Amniotic stem cell (primary cell): ENCODE results near the gene TSHZ2.
"Not testable (repeated sequence)": the region's sequence is repeated elsewhere in the genome, so short reads cannot be mapped to it uniquely, and the experiment has no call there.

ENCODE experiments used
- DNase-seq: peaks from one replicate; lab custom pipeline; 2025; lab: John Stamatoyannopoulos, UW

The TSHZ2 gene

GRCh38 chr20:53422039-53422438 lies 449.9 kb downstream of the TSHZ2 start:
- DNase-seq, result no peak

DNA sequence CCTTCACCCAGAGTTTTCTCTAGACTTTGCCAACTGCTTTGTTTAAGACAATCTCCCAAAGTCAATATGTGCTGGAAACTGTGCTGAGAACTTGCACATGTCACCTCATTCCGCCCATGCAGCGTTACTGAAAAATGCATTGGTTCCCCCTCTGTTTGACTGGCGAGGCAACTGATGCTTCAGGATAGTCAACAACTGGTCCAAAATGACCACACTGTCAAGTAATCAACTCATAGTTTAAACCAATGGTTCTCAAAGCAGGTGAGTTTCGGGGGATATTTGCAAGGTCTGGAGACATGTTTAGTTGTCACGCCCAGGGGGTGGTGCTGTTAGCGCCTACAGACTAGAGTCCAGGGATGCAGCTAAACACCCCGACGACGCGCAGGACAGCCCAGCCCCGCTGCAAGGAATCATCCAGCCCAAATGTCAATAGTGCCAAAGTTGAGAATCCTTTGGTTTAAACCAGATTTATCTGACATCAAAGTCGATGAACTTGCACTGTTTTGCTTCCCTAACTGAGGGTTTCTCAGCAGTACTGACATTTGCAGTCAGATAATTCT lies 451.5 kb downstream of the TSHZ2 start:
- no peak for DNase-seq

GRCh38 chr20:53425481-53425880 lies 453.3 kb downstream of the TSHZ2 start:
- no peak for DNase-seq

DNA sequence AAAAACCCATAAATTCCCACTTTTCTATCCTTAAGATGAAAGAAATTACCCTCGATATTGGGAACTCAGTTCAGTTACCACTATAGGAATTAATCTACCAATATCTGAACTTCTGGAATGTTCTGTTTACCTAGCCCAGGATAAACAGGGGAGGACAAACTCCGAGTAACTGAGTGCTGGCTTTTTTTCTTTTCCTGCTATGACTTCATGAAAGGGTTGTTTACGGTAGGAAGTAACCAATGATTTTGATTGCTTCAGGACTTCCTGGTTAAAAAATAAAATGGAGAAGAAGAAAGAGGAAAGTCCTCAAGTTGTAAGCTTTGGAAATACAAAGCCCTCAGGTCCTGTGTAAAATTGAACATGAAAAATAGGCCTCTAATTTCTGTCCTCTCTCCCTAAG lies 453.8 kb downstream of the TSHZ2 start:
- no peak for DNase-seq

DNA sequence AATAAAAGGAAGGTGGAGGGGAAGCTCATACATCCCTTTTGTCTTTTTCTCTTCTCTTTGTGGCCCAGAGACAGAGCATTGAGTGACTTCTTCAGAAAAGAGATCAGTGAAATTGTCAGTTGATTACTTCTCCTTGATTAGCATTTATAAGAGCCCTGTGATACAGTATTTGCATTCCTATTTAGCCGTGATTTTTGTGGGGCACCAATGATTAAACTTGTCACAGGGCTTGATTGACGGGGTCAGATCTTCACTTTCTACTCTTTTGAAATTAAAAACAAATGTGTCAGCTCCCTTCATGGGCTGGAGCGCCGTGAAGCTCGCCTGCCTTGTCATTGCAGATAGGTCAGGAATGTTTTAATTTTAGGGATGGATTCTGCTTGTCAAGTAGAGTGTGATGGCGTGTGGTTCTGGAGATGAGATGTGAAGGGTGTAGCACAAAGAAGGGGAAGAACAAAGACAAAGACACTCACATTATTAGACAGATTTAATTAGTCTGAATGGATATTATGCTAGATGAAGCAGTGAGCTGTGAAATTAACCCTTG lies 454.7 kb downstream of the TSHZ2 start:
- no peak for DNase-seq

- DNase-seq, result no peak
Measured at GRCh38 chr20:53427951-53428350, 455.8 kb downstream of the TSHZ2 start.

- no peak for DNase-seq
Measured at GRCh38 chr20:53428588-53428987, 456.4 kb downstream of the TSHZ2 start.

GRCh38 chr20:53428996-53429395 lies 456.8 kb downstream of the TSHZ2 start:
- no peak for DNase-seq

DNA sequence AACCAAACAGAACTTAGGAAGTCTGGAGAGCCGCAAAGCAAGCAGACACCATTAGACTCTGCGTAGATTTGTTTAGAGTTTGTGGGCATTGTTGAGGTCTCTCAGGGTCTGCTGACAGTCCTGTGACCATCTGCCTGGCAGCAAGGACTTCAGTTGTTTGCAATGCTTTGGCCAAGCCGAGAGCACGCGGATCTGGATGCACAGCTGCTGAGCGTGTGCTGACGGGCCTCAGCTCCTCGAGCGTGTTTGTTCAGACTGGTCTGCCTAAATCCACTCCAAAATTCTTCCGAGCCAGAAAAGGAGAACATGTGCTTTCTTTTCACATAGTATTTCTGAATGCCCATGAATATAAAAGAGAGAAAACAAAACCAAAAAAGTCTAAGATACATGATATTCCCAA lies 462.5 kb downstream of the TSHZ2 start:
- DNase-seq, result no peak

GRCh38 chr20:53436927-53437326 lies 464.8 kb downstream of the TSHZ2 start:
- not testable (repeated sequence) for DNase-seq

GRCh38 chr20:53438368-53438767 lies 466.2 kb downstream of the TSHZ2 start:
- DNase-seq, result no peak

DNA sequence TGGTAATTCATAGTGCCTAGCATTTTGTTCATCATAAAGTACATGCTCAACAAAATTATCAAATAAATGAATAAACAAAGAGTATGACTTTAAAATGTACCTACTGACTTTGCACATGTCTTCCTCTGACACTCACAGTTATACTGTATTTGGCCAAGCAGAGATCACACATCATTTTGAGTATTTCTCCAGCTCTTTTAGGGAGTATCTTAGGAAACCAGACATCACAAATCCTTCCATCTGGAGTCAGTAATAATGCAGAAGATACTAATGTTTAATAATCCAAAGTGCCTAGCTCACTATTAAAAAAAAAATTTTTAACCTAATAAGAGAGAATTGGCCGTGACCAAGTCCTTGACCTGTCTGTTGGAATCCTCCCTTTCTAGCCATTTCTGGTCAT lies 466.9 kb downstream of the TSHZ2 start:
- no peak for DNase-seq

GRCh38 chr20:53439616-53440015 lies 467.5 kb downstream of the TSHZ2 start:
- DNase-seq, result no peak

GRCh38 chr20:53444401-53445149 lies 472.4 kb downstream of the TSHZ2 start:
- DNase-seq, result no peak

DNA sequence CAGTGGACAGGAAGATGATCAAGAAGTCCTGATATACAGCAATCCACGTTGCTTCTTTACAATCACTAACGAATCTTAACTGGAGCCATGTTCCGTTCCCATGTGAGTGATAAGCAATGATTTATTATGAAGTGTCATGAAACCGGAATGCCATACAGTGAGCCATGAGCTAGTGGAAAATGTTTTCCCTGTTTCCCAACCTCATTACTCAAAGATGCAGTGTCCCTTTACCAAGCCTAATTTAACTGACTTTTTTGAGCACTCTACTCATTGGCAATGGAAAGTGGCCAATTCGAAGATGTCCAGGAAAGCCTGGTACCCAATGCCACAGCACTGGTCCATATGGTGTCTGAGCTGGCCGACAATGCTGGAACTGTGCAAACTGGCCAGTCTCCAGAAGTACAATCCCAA lies 473.2 kb downstream of the TSHZ2 start:
- no peak for DNase-seq

- no peak for DNase-seq
Measured at GRCh38 chr20:53445932-53446331, 473.8 kb downstream of the TSHZ2 start.

DNA sequence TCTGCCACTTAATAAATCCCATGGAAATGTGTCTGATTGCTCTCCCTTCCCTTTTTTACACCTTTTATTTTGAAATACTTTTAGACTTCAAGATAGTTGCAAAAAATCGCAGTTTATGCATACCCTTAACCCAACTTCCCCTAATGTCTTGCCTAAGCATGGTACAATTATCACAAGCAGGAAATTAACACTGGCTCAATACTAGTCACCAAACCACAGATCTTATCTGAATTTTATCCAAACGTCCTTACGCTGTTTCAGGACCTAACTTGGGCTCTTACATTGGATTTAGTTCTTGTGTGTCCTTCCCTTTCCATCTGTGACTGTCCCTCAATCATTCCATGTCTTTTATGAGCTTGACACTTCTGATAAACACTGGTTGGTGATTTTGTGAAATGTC lies 475.2 kb downstream of the TSHZ2 start:
- no peak for DNase-seq

GRCh38 chr20:53448426-53448825 lies 476.3 kb downstream of the TSHZ2 start:
- no peak for DNase-seq

GRCh38 chr20:53448875-53449274 lies 476.7 kb downstream of the TSHZ2 start:
- DNase-seq, result no peak

DNA sequence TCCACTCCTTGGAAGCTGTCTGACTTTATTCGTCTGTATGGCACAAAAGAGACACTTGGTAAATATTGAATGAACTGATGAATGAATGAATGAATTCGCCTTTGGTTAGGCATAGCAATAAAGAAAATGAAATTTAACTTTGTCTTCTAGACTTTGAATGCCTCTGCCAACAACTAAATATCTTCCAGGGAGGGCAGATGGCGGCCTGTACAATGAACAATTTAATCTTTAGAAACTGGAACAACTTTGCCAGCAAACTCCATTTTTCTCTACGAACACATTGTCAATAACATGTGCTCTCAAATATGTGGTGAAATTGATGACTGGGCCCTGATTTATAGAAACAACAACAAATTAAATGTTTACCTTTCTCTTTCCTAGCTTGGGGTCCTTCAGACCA lies 480.9 kb downstream of the TSHZ2 start:
- no peak for DNase-seq

- DNase-seq, result no peak
Measured at GRCh38 chr20:53454675-53455276, 482.6 kb downstream of the TSHZ2 start.

GRCh38 chr20:53463101-53463972 lies 491.2 kb downstream of the TSHZ2 start:
- no peak for DNase-seq
